ENCODE measurements around the gene ISM1. TPM values are rescaled to one million over a fixed set of nuclear protein-coding genes. Genes with fewer than 3 reads are reported as not detected.

ISM1 gene
- total RNA-seq, 4 donors from 2014 or later, result 0.55 to 0.64 TPM; not detected in 2

GRCh38 chr20:13221673-13222318 is 722 bp downstream of the ISM1 start:
- Histone ChIP-seq H3K4me3 (peak overlapping the region; percentile 4 to 53 (median 37)), H3K4me1 (peaks cover 7 to 22% (median 20%) of the 10 kb centered on the region in 4 donors), H3K9me3 (no peaks in the 10 kb centered on the region), H3K27ac (no peak overlapping the region), H3K36me3 (no peaks in the 10 kb centered on the region), H3K27me3 (peaks cover 92% of the 10 kb centered on the region)
- DNase-seq, result peak; percentile 46
- intact Hi-C loops (cut with DNase I; ENCODE audit: low total_unique reads) (no loop called here), in situ Hi-C loops (cut with MboI; ENCODE audit: low pct_ligation_motif_present in 1 of 4, low pct_unique_long_range_greater_than_20kb in 1 of 4, low sequenced_read_pairs in 3 of 4) (no loop called here)
- WGBS, 2 donors (ENCODE audit: low coverage in 1 of 2), result 4% methylated on average over 38 of the region's 59 CpGs; no CpG with 5 or more reads in 1 of the 2 donors
- TF ChIP-seq, protein P1, sequence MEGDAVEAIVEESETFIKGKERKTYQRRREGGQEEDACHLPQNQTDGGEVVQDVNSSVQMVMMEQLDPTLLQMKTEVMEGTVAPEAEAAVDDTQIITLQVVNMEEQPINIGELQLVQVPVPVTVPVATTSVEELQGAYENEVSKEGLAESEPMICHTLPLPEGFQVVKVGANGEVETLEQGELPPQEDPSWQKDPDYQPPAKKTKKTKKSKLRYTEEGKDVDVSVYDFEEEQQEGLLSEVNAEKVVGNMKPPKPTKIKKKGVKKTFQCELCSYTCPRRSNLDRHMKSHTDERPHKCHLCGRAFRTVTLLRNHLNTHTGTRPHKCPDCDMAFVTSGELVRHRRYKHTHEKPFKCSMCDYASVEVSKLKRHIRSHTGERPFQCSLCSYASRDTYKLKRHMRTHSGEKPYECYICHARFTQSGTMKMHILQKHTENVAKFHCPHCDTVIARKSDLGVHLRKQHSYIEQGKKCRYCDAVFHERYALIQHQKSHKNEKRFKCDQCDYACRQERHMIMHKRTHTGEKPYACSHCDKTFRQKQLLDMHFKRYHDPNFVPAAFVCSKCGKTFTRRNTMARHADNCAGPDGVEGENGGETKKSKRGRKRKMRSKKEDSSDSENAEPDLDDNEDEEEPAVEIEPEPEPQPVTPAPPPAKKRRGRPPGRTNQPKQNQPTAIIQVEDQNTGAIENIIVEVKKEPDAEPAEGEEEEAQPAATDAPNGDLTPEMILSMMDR (IDR thresholded peaks at IDR 0.05), result no peak
- no peak for TF ChIP-seq POLR2A (IDR thresholded peaks at IDR 0.05)
- TF ChIP-seq EP300 (IDR thresholded peaks at IDR 0.05; ENCODE audit: low read depth), result no peak
- TF ChIP-seq POLR2AphosphoS5 (IDR thresholded peaks at IDR 0.05), result no peak

DNA sequence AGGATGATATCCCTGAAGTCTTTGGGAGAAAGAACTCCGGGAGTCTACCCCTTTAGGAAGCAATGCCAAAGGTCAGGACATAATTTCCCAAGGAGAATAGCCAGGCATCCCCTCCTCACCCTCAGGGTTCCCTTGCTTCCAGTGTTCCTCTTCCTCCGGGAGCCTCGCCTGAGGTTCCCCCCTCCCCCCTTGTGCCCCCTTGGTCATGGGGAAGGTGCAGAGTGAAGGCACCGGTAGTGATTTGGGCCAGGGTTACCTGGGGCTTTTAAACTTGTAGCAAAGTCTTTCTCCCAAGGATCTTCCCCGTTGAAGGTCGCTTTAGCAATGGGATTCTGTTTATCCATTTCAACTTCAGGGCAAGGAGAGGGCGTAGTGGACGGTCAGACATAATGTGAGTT is 1.2 kb downstream of the ISM1 start:
- H3K27me3 ChIP-seq, result peaks cover 87% of the 10 kb centered on the region
- no peak for TF ChIP-seq POLR2A (IDR thresholded peaks at IDR 0.05)
- TF ChIP-seq, protein P1 (IDR thresholded peaks at IDR 0.05), result no peak
- WGBS, 2 donors (ENCODE audit: low coverage in 1 of 2), result 36 to 38% methylated on average over 5 to 8 of the region's 8 CpGs
- H3K9me3 ChIP-seq, result no peaks in the 10 kb centered on the region
- H3K27ac ChIP-seq, result no peak overlapping the region
- peak overlapping the region in 1 of 4 donors; percentile 43 for H3K4me3 ChIP-seq
- in situ Hi-C loops (cut with MboI; ENCODE audit: low pct_ligation_motif_present in 1 of 4, low pct_unique_long_range_greater_than_20kb in 1 of 4, low sequenced_read_pairs in 3 of 4), result no loop called here
- DNase-seq, result no peak
- intact Hi-C loops (cut with DNase I; ENCODE audit: low total_unique reads), result no loop called here
- H3K4me1 ChIP-seq, result peaks cover 7 to 22% (median 20%) of the 10 kb centered on the region in 4 donors
- H3K36me3 ChIP-seq, result no peaks in the 10 kb centered on the region

GRCh38 chr20:13223736-13224520 is 2.9 kb downstream of the ISM1 start:
- peaks cover 7 to 22% (median 20%) of the 10 kb centered on the region in 4 donors for H3K4me1 ChIP-seq
- TF ChIP-seq POLR2A (IDR thresholded peaks at IDR 0.05), result no peak
- TF ChIP-seq, protein P1 (IDR thresholded peaks at IDR 0.05), result no peak
- TF ChIP-seq POLR2AphosphoS5 (IDR thresholded peaks at IDR 0.05), result no peak
- TF ChIP-seq EP300 (IDR thresholded peaks at IDR 0.05; ENCODE audit: low read depth), result no peak
- no peak overlapping the region for H3K27ac ChIP-seq
- no peak overlapping the region for H3K4me3 ChIP-seq
- DNase-seq, result no peak
- H3K36me3 ChIP-seq, result no peaks in the 10 kb centered on the region
- H3K27me3 ChIP-seq, result peaks cover 71% of the 10 kb centered on the region
- in situ Hi-C loops (cut with MboI; ENCODE audit: low pct_ligation_motif_present in 1 of 4, low pct_unique_long_range_greater_than_20kb in 1 of 4, low sequenced_read_pairs in 3 of 4) (no loop called here), intact Hi-C loops (cut with DNase I; ENCODE audit: low total_unique reads) (no loop called here)
- H3K9me3 ChIP-seq, result no peaks in the 10 kb centered on the region
- WGBS, 2 donors (ENCODE audit: low coverage in 1 of 2), result 33 to 36% methylated on average over 5 of the region's 5 CpGs

DNA sequence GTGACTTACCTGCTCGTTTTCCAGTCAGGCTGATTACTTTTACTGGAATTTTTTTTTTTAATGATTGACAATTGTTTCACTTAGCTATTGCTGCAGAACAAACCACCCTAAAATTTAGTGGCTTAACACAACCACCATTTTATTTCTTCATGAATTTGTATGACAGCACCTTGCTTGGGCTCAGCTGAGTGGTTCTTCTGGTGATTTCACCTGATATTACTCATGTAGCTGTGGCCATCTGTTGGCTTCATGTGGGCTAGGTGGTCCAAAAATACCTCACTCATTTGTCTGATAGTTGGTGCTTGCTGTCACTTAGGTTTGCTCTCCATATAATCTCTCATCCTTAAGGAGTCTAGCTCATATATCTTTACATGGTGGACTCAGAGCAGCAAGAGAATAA is 5.3 kb downstream of the ISM1 start:
- TF ChIP-seq POLR2AphosphoS5 (IDR thresholded peaks at IDR 0.05) (no peak), EP300 (IDR thresholded peaks at IDR 0.05; ENCODE audit: low read depth) (no peak), POLR2A (IDR thresholded peaks at IDR 0.05) (no peak)
- TF ChIP-seq, protein P1 (IDR thresholded peaks at IDR 0.05), result no peak
- no peak overlapping the region for H3K4me3 ChIP-seq
- peaks cover 48% of the 10 kb centered on the region for H3K27me3 ChIP-seq
- no peaks in the 10 kb centered on the region for H3K36me3 ChIP-seq
- intact Hi-C loops (cut with DNase I; ENCODE audit: low total_unique reads), result no loop called here
- no peak for DNase-seq
- 29 to 36% methylated on average over 1 of the region's 1 CpG for WGBS, 2 donors (ENCODE audit: low coverage in 1 of 2)
- no peak overlapping the region for H3K27ac ChIP-seq
- H3K4me1 ChIP-seq, result peaks cover 0 to 8% (median 6%) of the 10 kb centered on the region in 4 donors
- in situ Hi-C loops (cut with MboI; ENCODE audit: low pct_ligation_motif_present in 1 of 4, low pct_unique_long_range_greater_than_20kb in 1 of 4, low sequenced_read_pairs in 3 of 4), result loop anchor here in 1 of 4 donors (25.0 kb wide), 1 partner anchor 89 kb away; no protein-coding TSS in a partner anchor
- H3K9me3 ChIP-seq, result no peaks in the 10 kb centered on the region

Measured in transverse colon (tissue), 4 donors.